Ramos (cell line): ENCODE results near the gene TRPM3.

ENCODE experiments used
- in situ Hi-C: fragments of 300-500 bp; cut with MboI; formaldehyde crosslinking; loops from one replicate; pipeline ENCODE4 v1.14.3; 2022; ENCODE audit warnings: low sequenced_read_pairs; ENCODE audit not compliant: unreplicated experiment

Gene TRPM3

DNA sequence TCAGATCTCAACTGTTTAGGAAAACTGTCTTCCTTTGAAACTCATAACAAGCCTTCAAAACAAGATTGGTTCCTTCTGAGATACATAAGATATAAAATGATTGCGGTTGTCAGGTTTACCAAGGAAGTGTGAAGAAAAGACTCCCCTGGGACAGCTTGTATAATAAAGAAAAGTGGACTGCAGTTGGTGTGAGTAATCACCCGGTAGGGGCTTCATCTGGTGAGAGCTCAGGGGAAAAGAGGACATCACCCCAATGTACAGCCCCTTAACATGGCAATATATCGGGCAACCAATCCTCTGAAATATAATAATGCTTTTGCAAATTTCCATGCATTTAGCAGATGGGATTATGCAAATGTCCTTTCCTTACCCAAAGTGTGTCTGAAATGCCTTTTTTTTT, 490.4 kb downstream of the TRPM3 start:
- in situ Hi-C loops: loop anchor here (25.0 kb wide), 1 partner anchor 356 kb away; no protein-coding TSS in a partner anchor

DNA sequence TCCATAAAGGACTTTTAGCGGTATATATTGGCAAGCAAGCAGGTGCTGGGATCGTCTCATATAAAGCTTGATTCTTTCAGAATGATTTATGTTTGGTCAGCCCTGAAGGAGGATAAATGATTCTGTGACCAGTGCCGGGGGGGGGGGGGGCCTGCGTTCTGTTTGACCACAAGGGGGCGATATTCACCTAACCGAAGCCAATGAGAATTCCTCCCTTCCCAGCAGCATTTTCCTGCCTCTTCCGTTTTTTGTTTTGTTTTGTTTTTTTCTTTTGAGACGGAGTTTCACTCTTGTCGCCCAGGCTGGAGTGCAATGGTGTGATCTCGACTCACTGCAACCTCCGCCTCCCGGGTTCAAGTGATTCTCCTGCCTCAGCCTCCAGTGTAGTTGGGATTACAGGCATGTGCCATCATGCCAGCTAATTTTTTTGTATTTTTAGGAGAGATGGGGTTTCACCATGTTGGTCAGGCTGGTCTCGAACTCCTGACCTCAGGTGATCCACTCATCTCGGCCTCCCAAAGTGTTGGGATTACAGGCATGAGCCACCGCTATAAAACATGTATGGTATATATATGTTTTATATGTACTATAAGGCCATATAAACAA, 492.2 kb downstream of the TRPM3 start:
- in situ Hi-C loops: loop anchor here (25.0 kb wide), 1 partner anchor 358 kb away; no protein-coding TSS in a partner anchor

DNA sequence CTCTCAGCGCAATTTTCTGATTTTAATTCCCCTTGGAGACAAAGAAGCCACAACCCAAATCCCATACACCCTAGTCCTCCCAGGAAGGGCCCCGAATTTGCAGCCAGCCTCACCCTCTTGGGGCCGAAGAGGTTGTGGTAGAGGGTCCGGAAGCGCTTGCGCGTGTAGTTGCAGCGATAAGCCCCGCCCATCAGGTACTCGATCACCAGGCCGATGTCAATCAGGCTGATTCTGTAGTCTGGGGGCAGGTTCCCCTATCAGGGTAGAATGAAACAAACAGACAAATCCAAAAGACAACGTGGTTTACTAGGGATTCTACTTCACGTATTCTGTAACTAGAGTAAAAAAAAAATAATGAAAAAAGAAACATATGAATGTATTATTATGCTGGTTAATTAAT, 496.3 kb downstream of the TRPM3 start:
- in situ Hi-C loops: loop anchor here (25.0 kb wide), 1 partner anchor 362 kb away; no protein-coding TSS in a partner anchor

DNA sequence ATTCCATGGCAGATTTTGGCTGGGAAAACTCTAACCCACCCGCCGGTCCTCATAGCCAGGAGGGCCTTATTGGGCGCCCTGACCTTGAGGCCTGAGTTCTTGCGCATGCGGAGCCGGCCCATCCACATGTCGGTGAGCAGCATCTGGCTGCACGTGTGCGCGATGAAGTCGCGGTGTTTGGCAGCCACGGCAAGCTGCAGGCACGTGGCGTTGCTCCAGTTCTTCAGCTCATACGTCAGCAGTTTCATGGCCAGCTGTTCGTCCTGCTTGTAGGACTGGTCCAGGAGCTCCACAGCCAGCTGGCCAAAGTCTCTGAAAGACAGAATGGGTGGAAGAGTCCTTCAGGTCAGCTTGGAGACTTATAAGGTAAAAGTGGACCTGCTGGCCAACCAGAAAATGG, 502.6 kb downstream of the TRPM3 start:
- in situ Hi-C loops: no loop called here

DNA sequence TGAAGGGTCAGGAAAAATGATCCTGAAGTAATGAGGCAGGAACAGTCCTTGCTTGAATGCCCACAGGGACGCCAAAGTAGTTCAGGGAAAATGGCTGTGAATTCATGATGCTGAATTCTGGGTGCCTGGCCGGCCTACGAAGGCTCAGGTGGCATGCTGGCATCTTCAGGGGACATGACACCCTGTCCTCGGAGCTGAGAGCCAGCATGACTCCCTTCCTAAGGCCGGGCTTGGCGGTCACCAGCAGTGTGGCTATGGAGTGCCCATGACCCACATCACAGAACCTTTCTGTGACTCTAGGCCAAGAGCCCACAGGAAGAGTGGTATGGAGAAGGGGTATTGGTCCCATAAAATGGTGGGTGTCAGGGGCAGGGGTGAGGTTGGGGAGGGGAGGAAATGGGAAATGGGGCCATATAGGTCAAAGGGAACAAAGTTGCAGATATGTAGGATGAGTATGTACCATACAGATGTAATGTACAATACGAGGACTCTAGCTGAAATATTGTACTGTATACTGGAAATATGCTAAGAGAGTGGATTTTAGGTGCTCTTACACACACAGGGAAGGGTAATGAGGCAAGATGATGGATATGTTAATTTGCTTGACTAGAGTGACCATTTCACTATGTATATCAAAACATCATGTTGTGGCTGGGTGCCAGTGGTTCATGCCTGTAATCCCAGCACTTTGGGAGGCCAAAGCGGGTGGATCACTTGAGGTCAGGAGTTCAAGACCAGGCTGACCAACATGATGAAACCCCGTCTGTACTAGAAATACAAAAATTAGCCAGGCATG, 504.2 kb downstream of the TRPM3 start:
- in situ Hi-C loops: no loop called here

DNA sequence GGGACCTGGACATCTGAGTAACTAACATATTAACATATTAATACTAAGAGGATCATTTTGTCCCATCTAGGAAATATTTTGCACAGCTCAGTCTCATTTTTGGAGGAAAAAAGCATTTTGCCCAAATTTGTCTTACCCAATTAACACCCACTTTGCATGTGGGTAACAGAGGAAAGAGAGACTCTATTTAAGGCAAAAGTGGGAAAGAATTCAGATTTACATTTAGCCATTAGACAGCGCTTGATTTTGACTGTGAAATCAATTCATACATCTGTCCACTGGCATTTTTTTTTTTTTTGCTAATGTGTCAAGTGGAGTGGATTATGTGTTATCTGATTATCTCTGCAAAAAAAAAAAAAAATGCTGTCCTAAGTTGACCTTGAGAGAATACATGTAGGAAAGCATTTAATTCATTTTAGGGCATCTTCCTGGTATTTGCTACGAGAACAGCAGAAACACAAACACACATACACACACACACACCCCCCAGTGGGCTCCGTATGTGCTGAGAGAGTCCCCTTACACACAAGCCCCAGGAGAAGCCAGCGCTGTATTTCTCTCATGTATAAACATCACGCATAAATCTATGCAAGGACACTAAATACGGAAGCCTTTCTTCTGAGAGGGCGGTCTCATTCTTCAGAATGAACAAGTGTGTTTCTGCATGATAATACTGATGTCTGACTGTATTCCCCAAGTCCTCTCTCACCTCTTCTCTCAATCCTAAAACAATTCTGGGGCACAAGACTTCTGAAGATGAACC, 505.0 kb downstream of the TRPM3 start:
- in situ Hi-C loops: no loop called here

DNA sequence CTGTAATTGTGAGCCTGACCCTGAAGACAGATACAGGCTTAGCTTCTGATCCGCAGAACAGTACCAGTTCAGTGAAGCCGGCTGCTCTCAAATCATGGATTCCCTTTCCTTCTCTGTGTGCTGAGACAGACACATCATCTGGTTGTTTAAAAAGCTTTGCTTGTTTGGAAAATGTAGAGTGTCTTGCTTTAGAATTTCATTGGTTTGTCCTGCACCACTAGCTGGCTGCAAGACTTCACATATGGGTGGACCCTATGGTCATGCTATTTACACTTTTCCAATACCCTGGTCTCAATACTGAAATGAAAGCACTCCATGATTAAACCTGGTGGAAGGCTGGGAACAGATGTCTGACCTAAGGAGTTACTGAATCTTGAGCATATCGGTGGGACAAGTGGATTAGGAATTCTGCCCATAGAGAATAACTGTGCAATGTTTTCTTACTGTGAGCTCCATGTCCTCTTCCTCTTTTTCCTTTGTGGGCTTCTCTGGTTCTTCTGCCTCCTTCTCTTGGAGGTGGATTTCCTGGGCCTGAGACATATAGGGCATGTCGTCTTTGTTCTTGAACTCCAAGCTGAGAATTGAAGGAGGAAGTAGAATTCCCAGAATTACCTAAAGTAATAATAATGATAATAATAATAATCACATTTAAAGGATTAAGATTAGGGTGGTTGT, 505.8 kb downstream of the TRPM3 start:
- in situ Hi-C loops: no loop called here

DNA sequence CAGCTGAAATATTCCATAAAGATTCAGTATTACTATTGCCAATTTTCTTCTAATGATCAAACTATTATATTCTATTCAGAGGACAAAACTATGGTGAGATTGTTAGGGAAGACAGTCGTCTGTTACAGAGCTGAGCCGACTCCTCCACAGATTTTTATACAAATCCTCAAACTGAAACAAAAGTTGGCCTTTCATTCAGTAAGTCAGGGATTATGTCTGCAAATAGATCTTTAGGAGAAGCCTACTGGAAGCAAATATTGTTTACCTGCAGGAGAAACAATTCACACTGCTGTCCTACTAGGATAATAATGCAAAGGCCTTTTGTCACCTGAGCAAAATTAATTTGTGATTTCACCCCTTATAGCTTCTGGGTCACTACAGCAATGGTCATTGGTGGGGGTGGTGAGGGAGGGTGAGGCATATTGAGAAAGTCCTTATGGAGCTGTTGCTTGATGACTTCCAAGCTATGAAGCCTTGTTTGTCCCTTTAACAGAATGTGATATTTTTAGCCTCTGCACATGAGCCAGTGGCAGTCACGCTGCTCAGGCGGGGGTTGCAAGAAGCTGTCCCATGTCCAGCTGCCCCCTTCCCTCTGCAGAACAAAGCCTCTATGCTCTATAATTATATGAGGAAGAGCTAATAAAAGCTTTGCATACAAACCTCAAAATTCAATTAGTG, 506.5 kb downstream of the TRPM3 start:
- in situ Hi-C loops: no loop called here

DNA sequence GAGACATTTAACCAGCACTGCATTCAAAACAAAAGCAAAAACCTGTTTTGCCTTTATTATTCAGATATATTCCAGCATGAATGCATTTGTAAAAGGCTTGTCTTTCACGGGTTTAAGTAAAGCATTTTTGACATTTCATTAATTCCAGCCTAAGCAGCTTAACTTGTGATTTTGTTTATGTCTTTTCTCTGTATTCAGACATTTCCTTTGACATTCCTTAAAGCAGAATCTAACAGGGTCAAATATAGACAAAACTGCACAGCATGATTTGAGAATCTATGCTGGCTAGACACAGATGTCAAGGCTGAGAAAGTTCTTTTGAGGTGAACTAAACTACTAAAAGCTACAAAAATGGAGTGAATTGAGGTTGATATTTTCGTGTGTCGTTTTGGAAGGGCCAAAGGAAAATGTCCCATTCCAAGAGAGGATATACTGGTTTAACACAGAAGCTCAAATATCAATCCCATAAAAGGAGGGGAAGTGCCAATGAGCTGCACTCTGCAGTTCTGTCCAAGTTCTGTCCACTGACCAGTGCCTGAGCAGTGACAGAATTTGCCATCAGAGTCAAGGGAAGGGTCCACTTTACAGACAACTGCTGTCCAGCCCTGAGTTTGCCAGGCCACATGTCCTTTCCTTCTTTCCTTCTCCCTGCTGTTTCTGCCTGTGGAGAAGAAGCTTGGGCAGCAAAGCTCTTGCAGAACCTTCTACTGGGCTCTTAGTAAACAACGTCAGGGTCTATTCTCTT, 508.2 kb downstream of the TRPM3 start:
- in situ Hi-C loops: no loop called here

DNA sequence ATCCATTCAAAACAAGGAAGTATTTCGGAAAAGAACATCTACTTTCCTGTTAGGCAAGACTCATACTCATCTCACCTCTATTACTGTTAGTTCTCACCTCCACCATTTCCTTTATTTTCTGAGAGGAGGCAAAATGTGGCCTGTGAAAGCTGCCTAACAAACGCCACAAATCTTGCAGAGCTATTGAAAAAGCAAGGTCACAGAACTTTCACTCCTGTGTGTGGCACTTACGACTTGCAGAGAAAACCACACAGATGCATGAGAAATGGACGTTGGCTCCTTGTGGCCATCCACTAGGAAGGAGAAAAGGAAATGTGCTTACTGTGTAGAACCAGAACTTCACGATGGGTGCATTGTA, 511.2 kb downstream of the TRPM3 start:
- in situ Hi-C loops: no loop called here

DNA sequence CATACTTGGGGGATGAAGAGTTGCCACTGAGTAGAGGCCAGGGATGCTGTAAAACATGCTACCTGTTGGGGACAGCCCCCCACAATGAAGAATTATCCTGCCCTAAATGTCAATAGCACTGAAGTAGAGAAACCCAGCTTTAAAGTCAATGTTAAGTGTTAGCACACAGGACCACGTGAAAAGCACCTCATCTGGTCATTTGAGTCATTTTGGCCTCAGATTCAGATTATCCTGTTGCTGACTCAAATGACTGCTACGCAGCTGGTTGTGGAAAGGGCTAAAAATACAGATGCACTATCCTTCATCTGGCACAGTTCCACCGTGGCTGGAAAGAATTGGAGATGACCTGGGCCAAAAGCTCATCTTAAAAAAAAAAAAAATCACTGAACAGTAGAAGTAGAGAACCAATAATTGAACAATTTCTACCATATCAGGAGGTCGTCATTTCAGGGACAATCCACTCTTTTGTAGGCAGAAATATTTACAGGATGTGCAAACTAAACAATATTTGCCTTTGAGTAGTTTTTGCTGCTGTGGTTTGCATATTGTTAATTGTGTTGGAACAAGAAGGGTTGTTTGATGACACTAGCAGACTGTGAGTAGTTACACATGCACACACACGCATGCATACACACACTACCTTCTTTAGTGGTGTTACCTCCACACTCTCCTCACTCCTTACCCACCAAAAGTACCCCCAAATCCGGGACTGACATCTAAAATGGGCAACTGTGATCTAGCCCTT, 511.7 kb downstream of the TRPM3 start:
- in situ Hi-C loops: no loop called here

DNA sequence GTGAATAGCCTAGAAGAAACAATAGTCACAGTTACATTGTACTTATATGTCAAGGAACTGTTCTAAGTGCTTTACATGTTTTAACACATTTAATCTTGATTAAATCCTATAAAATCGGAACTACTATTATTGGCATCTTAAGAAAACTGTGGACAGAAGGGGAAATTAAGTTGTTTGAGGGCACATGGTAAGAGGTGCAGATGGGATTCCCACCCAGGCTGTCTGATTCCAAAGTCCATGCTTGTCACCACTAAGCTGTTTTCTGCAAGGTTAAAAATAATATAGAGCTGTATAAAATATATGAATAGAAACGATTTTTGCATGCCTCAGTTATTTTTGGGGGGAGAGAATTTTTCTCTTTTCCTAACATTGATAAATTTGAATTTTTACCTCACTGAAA, 512.4 kb downstream of the TRPM3 start:
- in situ Hi-C loops: no loop called here

DNA sequence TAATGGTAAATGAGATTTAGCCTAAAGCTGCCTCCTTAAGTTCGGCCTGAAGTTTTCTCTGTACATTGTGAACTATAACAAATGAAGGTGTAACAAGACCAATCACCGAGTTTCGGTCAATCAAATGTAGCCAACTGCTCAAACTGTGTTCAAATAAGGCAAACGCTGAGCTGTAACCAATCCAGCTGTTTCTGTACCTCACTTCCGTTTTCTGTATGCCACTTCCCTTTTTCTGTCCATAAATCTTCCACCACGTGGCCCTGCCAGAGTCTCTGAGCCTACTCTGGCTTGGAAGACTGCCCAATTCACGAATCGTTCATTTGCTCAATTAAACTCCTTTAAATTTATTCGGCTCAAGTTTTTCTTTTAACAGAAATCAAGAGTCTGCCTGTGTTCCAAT, 513.5 kb downstream of the TRPM3 start:
- in situ Hi-C loops: no loop called here

DNA sequence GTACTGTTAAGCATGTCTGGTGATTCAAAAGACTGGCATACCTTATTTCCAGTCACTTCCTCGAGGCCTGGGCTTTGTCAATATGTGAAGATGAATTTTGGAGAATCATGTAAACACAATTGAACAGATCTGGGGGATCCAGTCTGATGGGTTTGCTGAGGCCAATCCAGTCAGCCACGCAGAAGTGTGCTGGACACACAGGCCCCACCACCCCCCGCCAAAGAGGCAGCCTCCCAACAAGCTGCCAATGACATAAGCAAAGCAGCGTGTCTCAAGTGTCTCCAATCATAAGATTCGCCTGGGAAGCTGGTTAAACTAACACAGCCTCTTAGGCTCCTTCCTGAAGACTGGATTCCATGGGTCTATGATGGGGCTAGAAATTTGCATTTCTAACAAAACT, 514.1 kb downstream of the TRPM3 start:
- in situ Hi-C loops: no loop called here

DNA sequence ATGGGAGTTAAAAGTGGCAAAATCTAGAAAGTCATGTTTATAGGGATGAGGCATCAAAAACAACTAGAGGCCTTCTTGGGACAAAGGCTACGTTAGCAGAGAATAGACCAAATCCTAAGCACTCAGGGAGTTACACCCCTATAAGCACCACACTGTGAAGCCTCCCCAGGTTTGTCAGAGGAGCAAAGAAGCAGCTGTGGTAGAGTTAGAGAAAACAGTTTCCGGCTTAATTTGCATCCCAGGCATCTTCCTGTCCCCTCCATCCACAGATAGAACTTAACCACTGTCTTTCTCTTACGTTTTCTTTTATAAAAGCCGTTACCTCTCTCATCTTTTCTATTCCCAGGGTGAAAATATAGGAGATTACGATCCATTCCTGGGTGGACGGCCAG, 518.4 kb downstream of the TRPM3 start:
- in situ Hi-C loops: no loop called here

DNA sequence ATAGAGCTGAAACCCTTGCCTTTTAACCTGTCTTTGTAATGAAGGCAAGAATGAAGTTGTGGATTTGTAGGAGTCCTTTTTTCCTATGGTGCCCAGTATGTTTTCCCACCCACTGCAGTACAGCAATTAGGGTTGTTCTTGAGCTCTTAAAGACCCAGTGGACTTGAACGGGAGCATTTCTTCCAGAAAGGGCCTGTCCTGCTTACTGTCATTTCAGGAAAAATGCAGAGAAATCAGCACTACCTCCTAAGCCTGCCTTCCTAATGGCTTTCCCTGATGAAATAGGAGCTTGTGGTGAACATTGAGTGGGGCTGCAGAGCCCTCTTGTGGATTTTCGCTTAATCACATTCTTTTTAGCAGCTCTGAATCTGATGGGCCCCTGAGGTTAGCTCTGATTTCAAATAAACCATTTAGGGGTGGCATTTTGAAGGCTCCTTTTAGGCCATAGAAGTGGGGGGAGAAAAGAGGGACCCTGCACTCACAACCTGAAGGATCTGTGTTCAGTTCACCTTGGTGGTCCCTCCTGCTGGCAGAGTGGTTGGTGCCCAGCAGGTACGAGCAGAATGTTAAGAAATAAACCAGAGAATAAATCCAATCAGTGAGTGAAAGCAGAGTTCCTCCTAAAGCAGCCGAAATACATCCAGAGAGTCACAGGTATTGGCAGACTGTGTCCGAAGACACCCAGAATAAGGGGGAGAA, 519.0 kb downstream of the TRPM3 start:
- in situ Hi-C loops: no loop called here

DNA sequence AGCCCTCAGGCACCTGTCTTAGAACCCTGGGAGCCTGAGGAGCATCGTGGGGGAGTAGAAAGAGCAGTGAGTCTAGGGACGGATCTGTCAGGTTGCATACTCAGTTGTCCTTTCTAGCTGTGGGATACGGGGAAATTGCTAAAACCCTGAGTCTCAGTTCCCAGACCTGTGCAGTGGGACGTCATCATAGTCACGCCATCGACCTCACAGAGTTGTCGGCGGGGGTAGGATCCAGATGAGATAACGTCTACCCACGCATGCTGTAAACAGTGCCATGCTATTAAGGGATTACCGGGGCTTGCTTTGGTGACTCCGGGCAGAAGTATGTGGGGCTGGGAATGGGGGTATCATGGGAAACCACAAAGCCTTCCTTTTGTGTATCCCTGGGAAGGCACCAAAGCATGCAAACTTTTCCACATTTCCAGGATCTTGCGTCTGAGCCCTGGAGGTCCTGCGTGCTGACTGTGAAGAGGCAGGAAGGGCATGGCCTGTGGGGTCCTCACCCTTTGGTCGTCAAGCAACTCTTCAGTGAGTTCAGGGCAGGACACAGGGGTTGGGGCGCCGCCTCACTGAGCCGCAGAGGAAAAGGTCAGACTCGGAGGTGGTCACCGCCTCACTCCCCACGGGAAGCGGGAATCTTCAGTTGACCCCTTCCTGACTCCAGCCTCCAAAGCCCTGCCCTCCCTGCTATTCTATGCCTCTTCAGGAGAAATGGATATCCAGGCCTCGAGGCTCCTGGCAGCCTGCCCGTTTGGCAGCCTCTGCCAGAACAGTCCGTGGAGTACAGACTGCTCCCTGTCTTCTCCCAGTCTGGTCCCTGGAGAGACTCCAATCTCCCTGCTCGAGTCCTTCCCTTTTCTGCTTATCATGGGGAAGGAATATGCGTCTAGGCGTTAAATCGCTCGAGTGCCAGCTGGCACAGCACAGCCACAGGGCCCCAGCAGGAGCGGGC, 520.1 kb downstream of the TRPM3 start:
- in situ Hi-C loops: no loop called here
